ENCODE results near the gene CNNM2. TPM values are rescaled to one million over a fixed set of nuclear protein-coding genes. Genes with fewer than 3 reads are reported as not detected.
A peak's percentile ranks its signal among the peaks of the same experiment; 100 is the strongest.
"Not testable (repeated sequence)": the region's sequence is repeated elsewhere in the genome, so short reads cannot be mapped to it uniquely, and the experiment has no call there.

CNNM2 gene
- total RNA-seq, 3 donors from 2014 or later (not counting 1 experiment from before 2014, with no cell fraction given): 8.6 to 18.0 (median 16.7) TPM

DNA sequence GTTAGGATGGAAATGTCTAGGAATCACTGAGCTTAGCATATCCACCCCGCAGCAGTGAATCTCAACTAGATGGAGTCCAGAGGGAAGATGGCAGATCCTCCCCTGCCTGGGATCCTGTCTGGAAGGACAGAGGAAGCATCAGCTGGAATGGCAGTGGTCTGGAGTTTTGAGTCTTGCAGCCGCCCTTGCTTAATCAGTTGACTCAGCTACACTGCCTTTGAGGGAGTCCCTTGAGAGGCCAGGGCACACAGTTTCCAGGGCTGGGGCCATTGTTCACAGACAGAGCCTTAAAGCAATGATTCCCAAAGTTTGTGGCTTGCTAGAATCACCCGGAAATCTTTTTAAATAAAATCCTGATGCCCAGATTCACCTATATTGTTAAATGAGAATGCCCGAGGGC, 146.9 kb downstream of the CNNM2 start:
- Histone ChIP-seq H3K9me3 (ENCODE audit: control insufficient read depth, insufficient read depth, low read length) (no peaks in the 10 kb centered on the region), H3K4me1 (ENCODE audit: control insufficient read depth, insufficient read depth, low read length) (peaks cover 11% of the 10 kb centered on the region), H3K36me3 (ENCODE audit: control insufficient read depth, insufficient read depth, low read length) (no peaks in the 10 kb centered on the region), H3K27me3 (ENCODE audit: control insufficient read depth, insufficient read depth, low read length) (no peaks in the 10 kb centered on the region), H3K27ac (ENCODE audit: low read length) (no peak overlapping the region), H3K4me3 (ENCODE audit: low read length) (no peak overlapping the region)
- DNase-seq: no peak
- no peaks in the 10 kb centered on the region for H3K27me3 Mint-ChIP-seq (ENCODE audit: low read depth in 2 of 2)
- no peak overlapping the region for H3K4me3 Mint-ChIP-seq
- 95% methylated on average over 4 of the region's 4 CpGs for WGBS (ENCODE audit: insufficient coverage)
- intact Hi-C loops (cut with micrococcal nuclease): loop anchor here (5.0 kb wide), 1 partner anchor 338 kb away; no protein-coding TSS in a partner anchor
- ATAC-seq: no peak
- H3K27ac Mint-ChIP-seq: no peak overlapping the region
- TF ChIP-seq CTCF (IDR thresholded peaks at IDR 0.05): no peak
- H3K36me3 Mint-ChIP-seq: no peaks in the 10 kb centered on the region
- no peaks in the 10 kb centered on the region for H3K9me3 Mint-ChIP-seq
- peaks cover 12 to 14% of the 10 kb centered on the region in 2 donors for H3K4me1 Mint-ChIP-seq

- Histone ChIP-seq H3K4me1 (ENCODE audit: control insufficient read depth, insufficient read depth, low read length) (peaks cover 25% of the 10 kb centered on the region), H3K4me3 (ENCODE audit: low read length) (no peak overlapping the region), H3K27me3 (ENCODE audit: control insufficient read depth, insufficient read depth, low read length) (no peaks in the 10 kb centered on the region), H3K9me3 (ENCODE audit: control insufficient read depth, insufficient read depth, low read length) (no peaks in the 10 kb centered on the region), H3K27ac (ENCODE audit: low read length) (no peak overlapping the region), H3K36me3 (ENCODE audit: control insufficient read depth, insufficient read depth, low read length) (no peaks in the 10 kb centered on the region)
- intact Hi-C loops (cut with micrococcal nuclease): loop anchor here (5.0 kb wide), 1 partner anchor 339 kb away; no protein-coding TSS in a partner anchor
- no peaks in the 10 kb centered on the region for H3K36me3 Mint-ChIP-seq
- ATAC-seq (no peak), DNase-seq (no peak)
- no peak for TF ChIP-seq CTCF (IDR thresholded peaks at IDR 0.05)
- 95% methylated on average over 16 of the region's 16 CpGs for WGBS (ENCODE audit: insufficient coverage)
- H3K4me3 Mint-ChIP-seq: no peak overlapping the region
- peaks cover 25 to 27% of the 10 kb centered on the region in 2 donors for H3K4me1 Mint-ChIP-seq
- H3K27me3 Mint-ChIP-seq (ENCODE audit: low read depth in 2 of 2): no peaks in the 10 kb centered on the region
- no peaks in the 10 kb centered on the region for H3K9me3 Mint-ChIP-seq
- peak overlapping the region in 1 of 2 donors; percentile 65 for H3K27ac Mint-ChIP-seq
These were observed 148.3 kb downstream of the CNNM2 start for GRCh38 chr10:103066141-103067098.

GRCh38 chr10:103067099-103067477, 149.0 kb downstream of the CNNM2 start:
- H3K9me3 Mint-ChIP-seq; DNase-seq; H3K27me3 Mint-ChIP-seq (ENCODE audit: low read depth in 2 of 2); H3K27ac ChIP-seq (ENCODE audit: low read length); H3K27ac Mint-ChIP-seq; ATAC-seq; H3K36me3 Mint-ChIP-seq; H3K4me3 ChIP-seq (ENCODE audit: low read length); H3K9me3 ChIP-seq (ENCODE audit: control insufficient read depth, insufficient read depth, low read length); H3K4me3 Mint-ChIP-seq; H3K27me3 ChIP-seq (ENCODE audit: control insufficient read depth, insufficient read depth, low read length); H3K36me3 ChIP-seq (ENCODE audit: control insufficient read depth, insufficient read depth, low read length): not testable (repeated sequence)
- peaks cover 30 to 32% of the 10 kb centered on the region in 2 donors for H3K4me1 Mint-ChIP-seq
- peaks cover 25% of the 10 kb centered on the region for H3K4me1 ChIP-seq (ENCODE audit: control insufficient read depth, insufficient read depth, low read length)
- intact Hi-C loops (cut with micrococcal nuclease): loop anchor here (5.0 kb wide), 1 partner anchor 340 kb away; no protein-coding TSS in a partner anchor
- 80% methylated on average over 4 of the region's 4 CpGs for WGBS (ENCODE audit: insufficient coverage)

DNA sequence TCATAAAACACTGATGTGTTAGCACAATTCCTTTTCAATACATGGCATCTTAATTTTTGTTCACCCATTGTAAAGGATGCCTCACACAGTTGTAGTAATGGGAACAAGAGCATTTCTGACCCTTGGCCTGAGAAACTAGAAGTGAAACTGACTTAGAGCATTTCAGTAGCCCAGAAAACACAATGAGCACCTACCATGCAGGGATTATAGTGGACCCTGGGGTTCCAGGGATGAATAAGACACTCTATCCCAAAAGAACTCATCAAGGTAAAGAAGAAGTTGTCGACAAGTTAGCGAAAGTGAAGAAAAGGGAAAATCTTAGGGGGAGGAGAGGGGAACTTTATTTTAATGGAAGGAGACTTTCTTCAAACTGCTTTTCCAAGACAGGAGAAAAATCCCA, 149.4 kb downstream of the CNNM2 start:
- intact Hi-C loops (cut with micrococcal nuclease): loop anchor here (5.0 kb wide), 1 partner anchor 340 kb away; no protein-coding TSS in a partner anchor
- Mint-ChIP-seq H3K27ac (no peak overlapping the region), H3K9me3 (no peaks in the 10 kb centered on the region), H3K4me3 (no peak overlapping the region), H3K4me1 (peaks cover 30 to 32% of the 10 kb centered on the region in 2 donors), H3K27me3 (ENCODE audit: low read depth in 2 of 2) (no peaks in the 10 kb centered on the region), H3K36me3 (no peaks in the 10 kb centered on the region)
- Histone ChIP-seq H3K27me3 (ENCODE audit: control insufficient read depth, insufficient read depth, low read length) (no peaks in the 10 kb centered on the region), H3K4me3 (ENCODE audit: low read length) (no peak overlapping the region), H3K27ac (ENCODE audit: low read length) (no peak overlapping the region), H3K9me3 (ENCODE audit: control insufficient read depth, insufficient read depth, low read length) (no peaks in the 10 kb centered on the region), H3K36me3 (ENCODE audit: control insufficient read depth, insufficient read depth, low read length) (no peaks in the 10 kb centered on the region), H3K4me1 (ENCODE audit: control insufficient read depth, insufficient read depth, low read length) (peaks cover 25% of the 10 kb centered on the region)
- no CpG with 5 or more reads among the region's 2 CpGs for WGBS (ENCODE audit: insufficient coverage)
- ATAC-seq (no peak), DNase-seq (no peak)
- no peak for TF ChIP-seq CTCF (IDR thresholded peaks at IDR 0.05)
